Esophagus squamous epithelium (tissue), 4 donors: Measurements from ENCODE around the gene AK2.

Experiments
- CTCF ChIP-seq, 6 experiments: fragments of 450-650 bp in 4 of 6; fragments of 200-600 bp in 2 of 6; sonication (generic) in 2 of 6; IDR thresholded peaks; one replicate each; pipeline ENCODE4 v1.5.1; 2016 to 2019; ENCODE audit warnings: antibody characterized with exemption in 6 of 6, mild to moderate bottlenecking in 4 of 6, moderate library complexity in 4 of 6
- POLR2A ChIP-seq, 4 donors: fragments of 450-650 bp; IDR thresholded peaks; one replicate each; pipeline ENCODE4 v1.6.1; 2017; ENCODE audit warnings: antibody characterized with exemption in 4 of 4, mild to moderate bottlenecking in 4 of 4, moderate library complexity in 3 of 4

GRCh38 chr1:33043267-33044092, 6.8 kb upstream of the AK2 start:
- TF ChIP-seq POLR2A (IDR thresholded peaks at IDR 0.05) (no peak), CTCF (IDR thresholded peaks at IDR 0.05) (no peak)
